HUES64 (cell line): ENCODE measurements around the gene ROR2.
"Not testable (repeated sequence)": the region's sequence is repeated elsewhere in the genome, so short reads cannot be mapped to it uniquely, and the experiment has no call there.

Experiments used
- H3K27ac ChIP-seq: 2 replicates; pipeline ENCODE4 v1.7.0; 2013; ENCODE audit warnings: low read depth, low read length, inconsistent platforms
- H3K27me3 ChIP-seq: 2 replicates; pipeline ENCODE4 v1.6.1; 2013; ENCODE audit warnings: mild to moderate bottlenecking, low read length; ENCODE audit not compliant: insufficient read depth
- H3K36me3 ChIP-seq: 2 replicates; pipeline ENCODE4 v1.6.1; 2013; ENCODE audit warnings: mild to moderate bottlenecking, low read length; ENCODE audit not compliant: insufficient read depth
- H3K4me1 ChIP-seq: 2 replicates; pipeline ENCODE4 v1.6.1; 2013; ENCODE audit warnings: mild to moderate bottlenecking, low read length, moderate library complexity; ENCODE audit not compliant: insufficient read depth
- H3K4me3 ChIP-seq: 2 replicates; pipeline ENCODE4 v1.5.1; 2013; ENCODE audit warnings: mild to moderate bottlenecking, low read length, moderate library complexity
- H3K9ac ChIP-seq: 2 replicates; pipeline ENCODE4 v1.6.1; 2013; ENCODE audit warnings: mild to moderate bottlenecking, low read depth, low read length
- H3K9me3 ChIP-seq: 2 replicates; pipeline ENCODE4 v1.6.1; 2013; ENCODE audit warnings: low read depth, low read length; ENCODE audit not compliant: insufficient read depth
- WGBS: fragments of 150-250, 120-280 bp; methylation state at CpG from one replicate; pipeline ENCODE4 v1.1.7; 2013; ENCODE audit warnings: missing lambda C conversion rate; 5-methylcytosine and 5-hydroxymethylcytosine counted together

Gene ROR2

GRCh38 chr9:91519520-91520277 is 430.3 kb downstream of the ROR2 start:
- Histone ChIP-seq H3K27ac (no peak overlapping the region), H3K36me3 (no peaks in the 10 kb centered on the region), H3K4me3 (no peak overlapping the region), H3K9me3 (peaks cover 5% of the 10 kb centered on the region; the same call in 1 of the 2 replicates), H3K4me1 (no peaks in the 10 kb centered on the region), H3K9ac (no peak overlapping the region), H3K27me3 (no peaks in the 10 kb centered on the region)
- no CpG with 5 or more reads among the region's 2 CpGs for WGBS

DNA sequence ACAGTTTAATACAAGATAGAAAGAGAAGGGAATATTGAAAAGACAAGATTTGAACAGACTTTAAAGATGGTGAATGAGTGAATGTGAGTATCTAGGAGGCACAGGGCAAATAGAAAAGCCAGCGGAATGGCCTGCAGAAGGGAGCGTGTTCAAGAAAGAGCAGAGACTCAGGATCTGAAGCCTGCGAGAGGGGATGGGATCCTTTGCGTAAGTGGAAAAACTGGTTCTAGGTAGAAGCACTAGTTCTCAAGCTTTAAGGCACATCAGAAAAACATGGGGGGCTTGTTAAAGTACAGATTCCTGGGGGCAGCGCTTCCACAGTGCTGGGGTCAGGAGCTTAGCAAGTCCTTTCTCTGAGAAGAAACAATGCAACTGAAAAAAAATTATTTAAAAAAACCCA is 431.6 kb downstream of the ROR2 start:
- WGBS = 92% methylated on average over 5 of the region's 5 CpGs
- no peaks in the 10 kb centered on the region for H3K27me3 ChIP-seq
- H3K9me3 ChIP-seq = no peaks in the 10 kb centered on the region
- no peaks in the 10 kb centered on the region for H3K4me1 ChIP-seq
- H3K9ac ChIP-seq = no peak overlapping the region
- H3K4me3 ChIP-seq = no peak overlapping the region
- H3K36me3 ChIP-seq = no peaks in the 10 kb centered on the region
- H3K27ac ChIP-seq = no peak overlapping the region

DNA sequence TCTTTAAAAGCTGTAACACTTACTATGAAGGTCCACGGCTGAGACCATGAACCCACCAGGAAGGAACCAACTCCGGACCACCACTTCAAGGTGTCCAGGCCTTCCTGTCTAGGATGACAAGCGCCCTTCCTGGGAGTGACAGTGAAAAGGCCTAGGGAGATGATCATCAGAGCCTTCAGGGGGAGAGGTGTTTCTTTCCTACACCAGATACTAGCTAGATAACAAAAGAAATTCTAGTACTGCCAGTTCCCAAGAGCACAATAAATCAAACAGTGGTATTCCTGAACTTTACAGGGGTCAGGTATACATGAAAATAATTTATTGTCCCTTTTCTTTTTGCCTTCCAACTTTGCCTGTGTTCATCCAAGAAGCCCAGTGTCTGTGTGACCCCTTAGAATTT is 432.2 kb downstream of the ROR2 start:
- Histone ChIP-seq H3K4me1 (no peaks in the 10 kb centered on the region), H3K27me3 (no peaks in the 10 kb centered on the region), H3K9me3 (no peaks in the 10 kb centered on the region), H3K9ac (no peak overlapping the region), H3K27ac (no peak overlapping the region), H3K36me3 (no peaks in the 10 kb centered on the region), H3K4me3 (no peak overlapping the region)
- 90% methylated on average over 3 of the region's 3 CpGs for whole genome bisulfite sequencing

GRCh38 chr9:91517332-91517731 is 432.7 kb downstream of the ROR2 start:
- H3K27ac ChIP-seq, H3K9me3 ChIP-seq, H3K9ac ChIP-seq, H3K27me3 ChIP-seq, H3K4me3 ChIP-seq, H3K36me3 ChIP-seq, H3K4me1 ChIP-seq: not testable (repeated sequence)
- 96% methylated on average over 4 of the region's 4 CpGs for WGBS

DNA sequence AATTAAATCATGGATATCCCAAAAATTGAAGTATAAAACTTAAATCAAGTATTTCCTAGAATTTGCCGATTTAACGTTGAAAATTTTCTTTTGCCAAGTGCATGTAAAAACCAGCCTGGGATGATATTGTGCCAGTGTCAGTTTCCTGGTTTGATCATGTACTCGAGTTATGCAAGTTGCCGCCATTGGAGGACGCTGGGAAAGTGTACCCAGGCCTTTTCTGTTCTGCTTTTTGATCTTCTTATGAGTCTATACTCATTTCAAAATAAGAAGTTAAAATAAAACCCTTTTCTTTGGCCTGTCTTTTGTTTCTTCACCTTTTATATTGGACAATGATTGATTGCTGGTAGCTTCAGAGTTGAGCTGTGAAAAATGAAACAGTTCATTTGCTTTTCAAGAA is 433.3 kb downstream of the ROR2 start:
- H3K9ac ChIP-seq = no peak overlapping the region
- H3K36me3 ChIP-seq = no peaks in the 10 kb centered on the region
- no peak overlapping the region for H3K27ac ChIP-seq
- 0 out of 2 replicates have a peak, but pooled peaks cover 4% of the 10 kb centered on the region for H3K9me3 ChIP-seq
- no peak overlapping the region for H3K4me3 ChIP-seq
- H3K4me1 ChIP-seq = no peaks in the 10 kb centered on the region
- WGBS = 99% methylated on average over 5 of the region's 5 CpGs
- H3K27me3 ChIP-seq = no peaks in the 10 kb centered on the region

GRCh38 chr9:91516081-91516480 is 433.9 kb downstream of the ROR2 start:
- H3K4me3 ChIP-seq = no peak overlapping the region
- 98% methylated on average over 4 of the region's 4 CpGs for WGBS
- H3K4me1 ChIP-seq = no peaks in the 10 kb centered on the region
- H3K27me3 ChIP-seq = no peaks in the 10 kb centered on the region
- H3K27ac ChIP-seq = no peak overlapping the region
- H3K9me3 ChIP-seq = 0 out of 2 replicates have a peak, but pooled peaks cover 4% of the 10 kb centered on the region
- no peak overlapping the region for H3K9ac ChIP-seq
- no peaks in the 10 kb centered on the region for H3K36me3 ChIP-seq

GRCh38 chr9:91515074-91515687 is 434.8 kb downstream of the ROR2 start:
- no peaks in the 10 kb centered on the region for H3K36me3 ChIP-seq
- H3K4me1 ChIP-seq = no peaks in the 10 kb centered on the region
- 0 out of 2 replicates have a peak, but pooled peaks cover 4% of the 10 kb centered on the region for H3K9me3 ChIP-seq
- no peak overlapping the region for H3K27ac ChIP-seq
- H3K4me3 ChIP-seq = no peak overlapping the region
- no peaks in the 10 kb centered on the region for H3K27me3 ChIP-seq
- 77% methylated on average over 12 of the region's 12 CpGs for WGBS
- no peak overlapping the region for H3K9ac ChIP-seq
